LNCAP (cell line): ENCODE data around the gene ITIH1.

Experiments
- CTCF ChIP-seq: fragments of 450-650 bp; IDR thresholded peaks from 2 replicates; pipeline ENCODE4 v1.5.1; 2017; ENCODE audit warnings: mild to moderate bottlenecking

Gene ITIH1

GRCh38 chr3:52791366-52791765 lies 14.0 kb downstream of the ITIH1 start:
- no peak for TF ChIP-seq CTCF

- TF ChIP-seq CTCF: no peak
Measured at GRCh38 chr3:52791928-52792327, 14.5 kb downstream of the ITIH1 start.

GRCh38 chr3:52792413-52792812 lies 15.0 kb downstream of the ITIH1 start:
- no peak for TF ChIP-seq CTCF

- no peak for TF ChIP-seq CTCF
Measured at GRCh38 chr3:52792961-52793695, 15.7 kb downstream of the ITIH1 start.

DNA sequence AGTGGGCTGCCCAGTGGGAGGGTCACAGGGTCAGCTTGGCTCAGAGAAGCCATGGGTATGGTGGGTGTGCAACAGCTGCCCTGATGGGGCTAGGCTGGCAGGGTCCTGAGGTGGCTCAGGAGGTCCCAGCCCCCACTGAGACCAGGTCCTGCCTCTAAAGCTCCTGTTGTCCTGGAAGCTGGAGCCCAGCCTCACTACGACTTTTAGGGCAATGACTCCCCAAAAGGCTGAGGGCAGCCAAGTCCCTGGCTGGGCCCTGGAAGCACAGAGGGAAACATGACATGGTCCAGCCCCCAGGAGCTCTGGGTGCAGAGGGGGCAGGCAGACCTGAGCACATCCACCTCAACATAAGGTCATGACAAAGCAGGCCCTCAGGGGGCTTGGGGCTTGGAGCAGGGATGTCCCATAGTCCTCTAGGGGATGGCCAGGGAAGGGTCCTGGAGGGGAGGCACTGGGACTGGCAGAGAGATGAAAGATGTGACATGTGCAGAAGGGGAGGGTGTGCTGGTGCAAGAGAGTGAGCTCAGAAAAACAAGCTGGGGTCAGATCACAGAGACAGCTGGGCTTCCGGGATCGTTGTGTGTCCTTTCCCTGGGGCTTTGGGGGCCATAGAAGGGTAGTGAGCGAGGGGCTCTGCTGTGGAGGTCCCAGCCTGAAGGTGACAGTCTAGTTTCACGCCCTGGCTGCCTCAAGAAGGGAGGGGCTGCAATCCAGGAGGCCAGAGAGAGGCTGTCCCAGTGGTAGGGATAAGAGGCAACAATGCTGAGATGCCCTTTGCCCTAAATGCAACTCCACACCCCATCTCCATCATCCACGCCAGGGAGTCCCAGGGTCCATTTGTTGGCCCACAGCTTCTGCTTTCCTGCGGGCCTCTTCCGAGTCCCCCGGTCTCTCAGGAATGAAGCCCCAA lies 16.6 kb downstream of the ITIH1 start:
- no peak for TF ChIP-seq CTCF

- TF ChIP-seq CTCF: no peak
Measured at GRCh38 chr3:52794612-52795099, 17.3 kb downstream of the ITIH1 start, which contains the start of gene ITIH3. Gene ITIH3, plus strand, starts transcription at chr3:52794796. Its CDS starts 8 bp downstream, at chr3:52794804.

- TF ChIP-seq CTCF: no peak
Measured at GRCh38 chr3:52795298-52795900, 18.0 kb downstream of the ITIH1 start.
